Brain microvascular endothelial cell (primary cell): ENCODE measurements around the gene PWP2.
A peak's percentile ranks its signal among the peaks of the same experiment; 100 is the strongest.

Source experiments
- DNase-seq: peaks from one replicate; pipeline ENCODE4 v3.0.0-alpha.2; 2020
- H3K27ac ChIP-seq: fragments of 250-450 bp; sonication (Bioruptor Pico); 2 replicates; pipeline ENCODE4 v1.5.1; 2020; ENCODE audit warnings: mild to moderate bottlenecking, moderate library complexity
- H3K27me3 ChIP-seq: fragments of 250-450 bp; sonication (Bioruptor Pico); replicated peaks from 2 replicates; pipeline ENCODE4 v1.5.1; 2020; ENCODE audit warnings: mild to moderate bottlenecking
- H3K36me3 ChIP-seq: fragments of 250-450 bp; sonication (Bioruptor Pico); replicated peaks from 2 replicates; pipeline ENCODE4 v1.5.1; 2020; ENCODE audit warnings: mild to moderate bottlenecking
- H3K4me3 ChIP-seq: 2 replicates; pipeline ENCODE4 v1.5.1; 2011; ENCODE audit warnings: low read depth, mild to moderate bottlenecking, control low read depth, low read length, moderate library complexity
- CTCF ChIP-seq: IDR thresholded peaks from 2 replicates; pipeline ENCODE4 v1.5.1; 2011; ENCODE audit warnings: low read depth, mild to moderate bottlenecking, moderate library complexity, low read length, control low read depth, inconsistent platforms; ENCODE audit errors: missing control alignments
- in situ Hi-C: cut with HindIII; loops from 2 replicates; pipeline ENCODE4 v1.10.0; 2017; ENCODE audit warnings: low sequenced_read_pairs, low pct_ligation_motif_present

The PWP2 gene

DNA sequence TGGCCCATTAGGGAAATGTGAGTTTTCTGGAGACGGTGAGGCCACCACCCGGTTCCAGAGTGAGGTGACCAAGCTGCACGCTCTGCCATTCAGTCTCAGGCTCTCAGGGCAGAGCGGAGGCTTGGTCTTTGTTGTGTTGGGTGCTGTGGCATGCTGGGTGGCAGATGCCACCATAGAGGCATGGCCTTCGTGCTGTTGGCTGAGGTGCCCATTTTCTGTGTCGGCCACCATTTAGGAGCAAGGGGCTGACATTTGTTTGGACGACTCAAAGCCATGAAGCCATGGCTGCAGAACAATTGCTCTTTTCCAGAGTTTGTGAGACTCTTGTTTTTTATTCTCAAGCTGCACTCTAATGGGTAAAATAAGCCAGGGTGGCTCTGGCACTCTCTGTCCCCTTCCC lies 36.8 kb upstream of the PWP2 start:
- H3K4me3 ChIP-seq = no peak overlapping the region
- H3K27me3 ChIP-seq = no peaks in the 10 kb centered on the region
- no peak for TF ChIP-seq CTCF
- in situ Hi-C loops = no loop called here
- peaks cover 28% of the 10 kb centered on the region for H3K36me3 ChIP-seq
- H3K27ac ChIP-seq = no peak overlapping the region
- no peak for DNase-seq

GRCh38 chr21:44071359-44072104 lies 35.7 kb upstream of the PWP2 start:
- DNase-seq = no peak
- Histone ChIP-seq H3K36me3 (peaks cover 31% of the 10 kb centered on the region), H3K27ac (no peak overlapping the region), H3K27me3 (no peaks in the 10 kb centered on the region), H3K4me3 (no peak overlapping the region)
- TF ChIP-seq CTCF = peak; percentile 35
- in situ Hi-C loops = no loop called here

GRCh38 chr21:44072111-44072510 lies 35.1 kb upstream of the PWP2 start:
- Histone ChIP-seq H3K4me3 (no peak overlapping the region), H3K27ac (no peak overlapping the region), H3K27me3 (no peaks in the 10 kb centered on the region), H3K36me3 (peaks cover 28% of the 10 kb centered on the region)
- no peak for TF ChIP-seq CTCF
- in situ Hi-C loops = no loop called here
- DNase-seq = no peak

GRCh38 chr21:44074315-44074958 lies 32.8 kb upstream of the PWP2 start:
- no peak for DNase-seq
- no peak for TF ChIP-seq CTCF
- peaks cover 28% of the 10 kb centered on the region for H3K36me3 ChIP-seq

DNA sequence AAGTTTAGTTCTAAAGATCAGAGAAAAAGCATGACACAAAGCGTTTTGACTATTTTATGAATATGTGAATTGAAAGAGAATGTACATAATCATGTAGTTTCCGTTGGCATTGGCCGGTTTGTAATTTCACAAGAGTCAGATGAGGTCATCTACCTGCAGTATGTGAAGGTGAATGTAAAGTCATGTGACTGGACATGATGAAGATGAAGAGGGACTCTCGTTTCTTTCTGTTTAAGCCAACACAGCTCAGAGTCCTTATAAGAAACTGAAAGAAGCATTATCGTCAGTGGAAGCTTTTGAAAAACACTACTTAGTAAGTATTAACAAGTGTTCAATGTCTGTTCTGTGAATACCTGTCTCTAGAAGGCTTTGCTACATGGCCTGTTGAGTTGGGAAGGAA lies 30.9 kb upstream of the PWP2 start:
- DNase-seq = no peak
- in situ Hi-C loops = no loop called here
- Histone ChIP-seq H3K27ac (no peak overlapping the region), H3K36me3 (peaks cover 27% of the 10 kb centered on the region), H3K4me3 (no peak overlapping the region), H3K27me3 (no peaks in the 10 kb centered on the region)
- TF ChIP-seq CTCF = no peak

More at GRCh38 chr21:44074315-44074958, 32.8 kb upstream of the PWP2 start:
- Histone ChIP-seq H3K4me3 (no peak overlapping the region), H3K27ac (no peak overlapping the region), H3K27me3 (no peaks in the 10 kb centered on the region)
- in situ Hi-C loops = no loop called here
